ENCODE measurements around the gene LENG1.

GRCh38 chr19:54121259-54121658 lies 38.3 kb downstream of the LENG1 start:
- no peak for TF ChIP-seq SRF (IDR thresholded peaks at IDR 0.05; ENCODE audit: low read depth)
- TF ChIP-seq POLR2AphosphoS5 (IDR thresholded peaks at IDR 0.05; ENCODE audit: low read depth, low read length), result no peak
- TF ChIP-seq EZH2 (IDR thresholded peaks at IDR 0.05), result no peak
- no peak for TF ChIP-seq CEBPB (IDR thresholded peaks at IDR 0.05; ENCODE audit: low read depth)
- TF ChIP-seq EZH2phosphoT487 (IDR thresholded peaks at IDR 0.05; ENCODE audit: borderline replicate concordance), result no peak
- no peak for TF ChIP-seq CTCF (IDR thresholded peaks at IDR 0.05 in 2 of 3, conservative IDR thresholded peaks at IDR 0.05 in 1 of 3; ENCODE audit: borderline replicate concordance in 1 of 3, insufficient read depth in 1 of 3, low read depth in 2 of 3, low read length in 2 of 3)
- no peak for TF ChIP-seq POLR2A (IDR thresholded peaks at IDR 0.05; ENCODE audit: borderline replicate concordance, extremely low read depth, insufficient read depth, insufficient read length)
- TF ChIP-seq ZNF274 (IDR thresholded peaks at IDR 0.05; ENCODE audit: low read depth, low read length), result no peak
- no peak for TF ChIP-seq SIN3A (IDR thresholded peaks at IDR 0.05; ENCODE audit: low read depth)

Measured in HCT116 (cell line).